ENCODE measurements around the gene CDYL. TPM values are rescaled to one million over a fixed set of nuclear protein-coding genes. Genes with fewer than 3 reads are reported as not detected.
"Not testable (repeated sequence)": the region's sequence is repeated elsewhere in the genome, so short reads cannot be mapped to it uniquely, and the experiment has no call there.

The CDYL gene
- total and polyA plus RNA-seq, 7 donors, result 10.0 to 30.0 (median 19.9) TPM

DNA sequence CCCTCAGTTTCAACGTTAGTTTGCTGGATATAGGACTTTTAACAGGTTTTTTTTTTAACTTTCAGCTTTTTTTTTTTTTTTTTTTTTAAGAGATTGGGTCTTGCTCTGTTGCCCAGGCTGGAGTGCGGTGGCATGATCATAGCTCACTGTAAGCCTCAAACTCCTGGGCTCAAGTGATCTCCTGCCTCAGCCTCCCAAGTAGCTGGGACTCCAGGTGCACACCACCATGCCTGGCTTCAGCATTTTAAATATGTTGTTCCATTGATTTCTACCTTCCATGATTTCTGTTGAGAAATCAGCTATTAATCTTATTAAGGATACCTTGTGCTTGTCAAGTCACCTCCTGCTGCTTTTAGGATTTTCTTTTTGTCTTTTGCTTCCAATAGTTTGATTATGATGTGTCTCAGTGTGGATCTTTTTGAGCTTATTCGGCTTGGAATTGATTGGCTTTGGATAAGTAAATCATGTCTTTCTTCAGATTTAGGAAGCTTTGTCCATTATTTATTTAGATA, 52.0 kb downstream of the CDYL start:
- DNase-seq (no peak), ATAC-seq (no peak)
- 93 to 99% (median 98%) methylated on average over 3 of the region's 3 CpGs for WGBS, 3 donors
- H3K9me3 ChIP-seq, result peaks cover 37% of the 10 kb centered on the region
- no peaks in the 10 kb centered on the region for H3K36me3 ChIP-seq (ENCODE audit: insufficient read depth in 1 of 2, low read depth in 1 of 2)
- H3K27me3 ChIP-seq (ENCODE audit: insufficient read depth in 3 of 3, low read length in 2 of 3), result no peaks in the 10 kb centered on the region
- TF ChIP-seq, protein P1, sequence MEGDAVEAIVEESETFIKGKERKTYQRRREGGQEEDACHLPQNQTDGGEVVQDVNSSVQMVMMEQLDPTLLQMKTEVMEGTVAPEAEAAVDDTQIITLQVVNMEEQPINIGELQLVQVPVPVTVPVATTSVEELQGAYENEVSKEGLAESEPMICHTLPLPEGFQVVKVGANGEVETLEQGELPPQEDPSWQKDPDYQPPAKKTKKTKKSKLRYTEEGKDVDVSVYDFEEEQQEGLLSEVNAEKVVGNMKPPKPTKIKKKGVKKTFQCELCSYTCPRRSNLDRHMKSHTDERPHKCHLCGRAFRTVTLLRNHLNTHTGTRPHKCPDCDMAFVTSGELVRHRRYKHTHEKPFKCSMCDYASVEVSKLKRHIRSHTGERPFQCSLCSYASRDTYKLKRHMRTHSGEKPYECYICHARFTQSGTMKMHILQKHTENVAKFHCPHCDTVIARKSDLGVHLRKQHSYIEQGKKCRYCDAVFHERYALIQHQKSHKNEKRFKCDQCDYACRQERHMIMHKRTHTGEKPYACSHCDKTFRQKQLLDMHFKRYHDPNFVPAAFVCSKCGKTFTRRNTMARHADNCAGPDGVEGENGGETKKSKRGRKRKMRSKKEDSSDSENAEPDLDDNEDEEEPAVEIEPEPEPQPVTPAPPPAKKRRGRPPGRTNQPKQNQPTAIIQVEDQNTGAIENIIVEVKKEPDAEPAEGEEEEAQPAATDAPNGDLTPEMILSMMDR (IDR thresholded peaks at IDR 0.05), result no peak
- H3K4me3 ChIP-seq, result no peak overlapping the region
- intact Hi-C loops (cut with DNase I), result no loop called here
- H3K4me1 ChIP-seq, result no peaks in the 10 kb centered on the region
- H3K27ac ChIP-seq, result no peak overlapping the region

DNA sequence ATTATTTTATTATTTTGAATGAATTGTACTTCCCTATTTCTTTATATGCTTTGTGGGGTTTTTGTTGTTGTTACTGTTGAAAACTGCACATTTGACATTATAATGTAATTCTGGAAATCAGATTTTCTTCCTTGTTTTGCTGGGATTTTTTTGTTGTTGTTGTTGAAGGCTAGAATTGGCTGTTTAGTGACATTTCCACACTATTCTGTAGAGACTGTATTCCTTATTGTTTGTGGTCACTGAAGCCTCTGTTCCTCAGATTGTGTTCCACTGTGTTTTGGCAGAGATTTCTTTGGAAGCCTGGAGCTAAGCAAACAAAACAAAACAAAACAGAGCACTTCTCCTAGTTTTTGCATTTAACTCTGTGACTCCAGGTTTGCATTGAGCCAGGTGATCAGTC, 52.9 kb downstream of the CDYL start:
- TF ChIP-seq, protein P1 (IDR thresholded peaks at IDR 0.05), result no peak
- no peak overlapping the region for H3K4me3 ChIP-seq
- no peak for DNase-seq
- no peaks in the 10 kb centered on the region for H3K27me3 ChIP-seq (ENCODE audit: insufficient read depth in 3 of 3, low read length in 2 of 3)
- ATAC-seq, result no peak
- intact Hi-C loops (cut with DNase I), result no loop called here
- H3K4me1 ChIP-seq, result no peaks in the 10 kb centered on the region
- H3K36me3 ChIP-seq (ENCODE audit: insufficient read depth in 1 of 2, low read depth in 1 of 2), result no peaks in the 10 kb centered on the region
- no peak overlapping the region for H3K27ac ChIP-seq
- peaks cover 37% of the 10 kb centered on the region for H3K9me3 ChIP-seq

DNA sequence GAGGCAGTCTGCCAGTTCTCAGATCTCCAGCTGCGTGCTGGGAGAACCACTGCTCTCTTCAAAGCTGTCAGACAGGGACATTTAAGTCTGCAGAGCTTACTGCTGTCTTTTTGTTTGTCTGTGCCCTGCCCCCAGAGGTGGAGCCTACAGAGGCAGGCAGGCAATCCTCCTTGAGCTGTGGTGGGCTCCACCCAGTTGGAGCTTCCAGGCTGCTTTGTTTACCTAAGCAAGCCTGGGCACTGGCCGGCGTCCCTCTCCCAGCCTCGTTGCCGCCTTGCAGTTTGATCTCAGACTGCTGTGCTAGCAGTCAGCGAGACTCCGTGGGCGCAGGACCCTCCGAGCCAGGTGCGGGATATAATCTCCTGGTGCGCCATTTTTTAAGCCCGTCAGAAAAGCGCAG, 59.3 kb downstream of the CDYL start:
- ATAC-seq; H3K27me3 ChIP-seq (ENCODE audit: insufficient read depth in 3 of 3, low read length in 2 of 3); H3K4me1 ChIP-seq; intact Hi-C loops (cut with DNase I); H3K36me3 ChIP-seq (ENCODE audit: insufficient read depth in 1 of 2, low read depth in 1 of 2); H3K4me3 ChIP-seq; H3K27ac ChIP-seq; DNase-seq: not testable (repeated sequence)
- H3K9me3 ChIP-seq, result peaks cover 14% of the 10 kb centered on the region
- 98% methylated on average over 11 to 12 of the region's 13 CpGs for WGBS, 3 donors

DNA sequence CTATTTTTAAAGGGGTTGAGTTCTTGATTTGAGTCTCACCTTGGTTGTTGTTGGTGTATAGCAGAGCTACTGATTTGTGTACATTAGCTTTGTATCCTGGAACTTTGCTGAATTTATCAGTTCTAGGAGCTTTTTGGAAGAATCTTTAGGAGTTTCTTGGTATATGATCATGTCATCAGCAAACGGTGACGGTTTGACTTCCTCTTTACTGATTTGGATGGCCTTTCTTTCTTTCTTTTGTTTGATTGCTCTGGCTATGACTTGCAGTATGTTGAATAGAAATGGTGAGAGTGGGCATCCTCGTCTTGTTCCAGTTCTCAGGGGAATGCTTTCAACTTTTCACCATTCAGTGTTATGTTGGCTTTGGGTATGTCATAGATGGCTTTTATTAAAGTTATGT, 64.0 kb downstream of the CDYL start:
- Histone ChIP-seq H3K4me3 (no peak overlapping the region), H3K27ac (no peak overlapping the region), H3K36me3 (ENCODE audit: insufficient read depth in 1 of 2, low read depth in 1 of 2) (no peaks in the 10 kb centered on the region), H3K9me3 (peaks cover 41% of the 10 kb centered on the region), H3K27me3 (ENCODE audit: insufficient read depth in 3 of 3, low read length in 2 of 3) (no peaks in the 10 kb centered on the region), H3K4me1 (no peaks in the 10 kb centered on the region)
- 96 to 97% (median 97%) methylated on average over 3 of the region's 3 CpGs for WGBS, 3 donors
- ATAC-seq, result no peak
- TF ChIP-seq, protein P1 (IDR thresholded peaks at IDR 0.05), result no peak
- DNase-seq, result no peak
- intact Hi-C loops (cut with DNase I), result no loop called here

DNA sequence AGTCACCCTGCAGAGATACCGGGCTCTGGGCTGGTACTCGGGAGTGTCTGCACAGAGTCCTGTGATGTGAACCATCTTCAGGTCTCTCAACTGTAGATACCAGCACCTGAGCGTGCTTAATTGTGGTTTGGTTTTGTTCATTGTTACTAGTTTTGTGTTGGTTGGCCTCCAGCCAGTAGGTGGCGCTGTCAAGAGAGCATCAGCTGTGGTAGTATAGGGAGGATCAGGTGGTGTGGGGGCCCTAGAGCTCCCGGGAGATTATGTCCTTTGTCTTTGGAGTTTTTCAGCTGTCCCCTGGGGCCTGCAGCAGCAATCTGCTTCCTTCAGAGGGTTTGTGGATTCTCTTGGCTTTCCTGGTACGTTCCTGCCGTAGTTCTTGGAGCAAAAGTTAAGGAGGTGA, 67.9 kb downstream of the CDYL start:
- Histone ChIP-seq H3K36me3 (ENCODE audit: insufficient read depth in 1 of 2, low read depth in 1 of 2) (no peaks in the 10 kb centered on the region), H3K9me3 (peaks cover 39% of the 10 kb centered on the region), H3K27ac (no peak overlapping the region), H3K4me3 (no peak overlapping the region), H3K4me1 (peaks cover 21% of the 10 kb centered on the region), H3K27me3 (ENCODE audit: insufficient read depth in 3 of 3, low read length in 2 of 3) (no peaks in the 10 kb centered on the region)
- TF ChIP-seq, protein P1 (IDR thresholded peaks at IDR 0.05), result peak; percentile 4
- DNase-seq, result no peak
- intact Hi-C loops (cut with DNase I), result no loop called here
- no peak for ATAC-seq
- 95 to 96% (median 95%) methylated on average over 7 of the region's 7 CpGs for WGBS, 3 donors
